ENCODE measurements around the gene B4GALNT2.
"Not testable (repeated sequence)": the region's sequence is repeated elsewhere in the genome, so short reads cannot be mapped to it uniquely, and the experiment has no call there.

The B4GALNT2 gene

GRCh38 chr17:49121696-49122292 is 10.8 kb upstream of the B4GALNT2 start:
- no peak for DNase-seq (ENCODE audit: low spot score)

GRCh38 chr17:49122566-49122965 is 10.0 kb upstream of the B4GALNT2 start:
- DNase-seq (ENCODE audit: low spot score) = no peak

- DNase-seq (ENCODE audit: low spot score) = no peak
Observed at GRCh38 chr17:49123061-49123460, 9.5 kb upstream of the B4GALNT2 start.

GRCh38 chr17:49125449-49125848 is 7.1 kb upstream of the B4GALNT2 start:
- no peak for DNase-seq (ENCODE audit: low spot score)

GRCh38 chr17:49126183-49126859 is 6.2 kb upstream of the B4GALNT2 start:
- not testable (repeated sequence) for DNase-seq (ENCODE audit: low spot score)

- DNase-seq (ENCODE audit: low spot score) = not testable (repeated sequence)
Observed at GRCh38 chr17:49129359-49129950, 3.1 kb upstream of the B4GALNT2 start.

- DNase-seq (ENCODE audit: low spot score) = no peak
Observed at GRCh38 chr17:49130891-49131290, 1.7 kb upstream of the B4GALNT2 start.

GRCh38 chr17:49132317-49132698 is 261 bp upstream of the B4GALNT2 start:
- no peak for DNase-seq (ENCODE audit: low spot score)

- no peak for DNase-seq (ENCODE audit: low spot score)
Observed at GRCh38 chr17:49136335-49136734, 3.8 kb downstream of the B4GALNT2 start.

GRCh38 chr17:49145654-49146053 is 13.1 kb downstream of the B4GALNT2 start:
- not testable (repeated sequence) for DNase-seq (ENCODE audit: low spot score)

GRCh38 chr17:49146620-49147306 is 14.2 kb downstream of the B4GALNT2 start:
- peak; percentile 93 for DNase-seq (ENCODE audit: low spot score)

- no peak for DNase-seq (ENCODE audit: low spot score)
Observed at GRCh38 chr17:49148171-49148570, 15.6 kb downstream of the B4GALNT2 start.

- no peak for DNase-seq (ENCODE audit: low spot score)
Observed at GRCh38 chr17:49151996-49152395, 19.4 kb downstream of the B4GALNT2 start.

- no peak for DNase-seq (ENCODE audit: low spot score)
Observed at GRCh38 chr17:49156256-49156655, 23.7 kb downstream of the B4GALNT2 start.

- peak; percentile 49 for DNase-seq (ENCODE audit: low spot score)
Observed at GRCh38 chr17:49157784-49158183, 25.2 kb downstream of the B4GALNT2 start.

- no peak for DNase-seq (ENCODE audit: low spot score)
Observed at GRCh38 chr17:49162866-49163265, 30.3 kb downstream of the B4GALNT2 start.

- no peak for DNase-seq (ENCODE audit: low spot score)
Observed at GRCh38 chr17:49165143-49165542, 32.6 kb downstream of the B4GALNT2 start.

GRCh38 chr17:49168706-49169105 is 36.1 kb downstream of the B4GALNT2 start:
- DNase-seq (ENCODE audit: low spot score) = no peak

- DNase-seq (ENCODE audit: low spot score) = no peak
Observed at GRCh38 chr17:49170216-49170615, 37.6 kb downstream of the B4GALNT2 start.

- not testable (repeated sequence) for DNase-seq (ENCODE audit: low spot score)
Observed at GRCh38 chr17:49170711-49171110, 38.1 kb downstream of the B4GALNT2 start.

- DNase-seq (ENCODE audit: low spot score) = not testable (repeated sequence)
Observed at GRCh38 chr17:49175978-49176377, 43.4 kb downstream of the B4GALNT2 start.

- DNase-seq (ENCODE audit: low spot score) = peak; percentile 78
Observed at GRCh38 chr17:49180303-49180702, 47.7 kb downstream of the B4GALNT2 start.

Data from hepatic stellate cell (primary cell).